SK-N-SH (cell line): ENCODE data around the gene MFAP1.

Experiments used
- CTCF ChIP-seq: fragments of 200-600 bp; sonication (generic); IDR thresholded peaks from 2 replicates; pipeline ENCODE4 v1.6.1; 2017; ENCODE audit warnings: antibody characterized with exemption, mild to moderate bottlenecking, moderate library complexity
- EZH2phosphoT487 ChIP-seq: fragments of 200-600 bp; sonication (generic); IDR thresholded peaks from 2 replicates; pipeline ENCODE4 v1.6.1; 2017; ENCODE audit warnings: low read depth, mixed run types, mild to moderate bottlenecking, antibody characterized with exemption, moderate library complexity, borderline replicate concordance
- FOXM1 ChIP-seq: IDR thresholded peaks from 2 replicates; pipeline ENCODE4 v1.4.0; 2012; ENCODE audit warnings: low read depth, mild to moderate bottlenecking
- GATA2 ChIP-seq: sonication (generic); formaldehyde crosslinking; IDR thresholded peaks from 2 replicates; pipeline ENCODE4 v1.5.0; 2020; ENCODE audit warnings: mild to moderate bottlenecking, missing genetic modification reagents
- JUND ChIP-seq: IDR thresholded peaks from 2 replicates; pipeline ENCODE4 v1.4.0; 2012
- NFIC ChIP-seq: IDR thresholded peaks from 2 replicates; pipeline ENCODE4 v1.4.0; 2012; ENCODE audit warnings: borderline replicate concordance
- RAD21 ChIP-seq: IDR thresholded peaks from 2 replicates; pipeline ENCODE4 v1.6.1; 2012; ENCODE audit warnings: mild to moderate bottlenecking, low read length
- ZBTB33 ChIP-seq: IDR thresholded peaks from 2 replicates; pipeline ENCODE4 v1.4.0; 2012; ENCODE audit warnings: low read depth, borderline replicate concordance

GRCh38 chr15:43854801-43855200 lies 30.3 kb upstream of the MFAP1 start:
- TF ChIP-seq CTCF (no peak), RAD21 (no peak), FOXM1 (no peak), NFIC (no peak), JUND (no peak), ZBTB33 (no peak), EZH2phosphoT487 (no peak), GATA2 (no peak)
